Left kidney (tissue), 2 donors: ENCODE results near the gene SLC26A2. TPM values are rescaled to one million over a fixed set of nuclear protein-coding genes. Genes with fewer than 3 reads are reported as not detected.
"Not testable (repeated sequence)": the region's sequence is repeated elsewhere in the genome, so short reads cannot be mapped to it uniquely, and the experiment has no call there.

ENCODE experiments used
- DNase-seq: peaks from one replicate; pipeline ENCODE4 v3.0.0-alpha.2; 2013
- polyA plus RNA-seq: library from polyadenylated mRNA; unstranded; fragments of 120-200 nt; gene quantifications from one replicate; pipeline ENCODE4 v1.2.1, GENCODE V29; 2013; ENCODE audit not compliant: insufficient read length

Gene SLC26A2
- polyA plus RNA-seq, 1 donor = 22.8 TPM

DNA sequence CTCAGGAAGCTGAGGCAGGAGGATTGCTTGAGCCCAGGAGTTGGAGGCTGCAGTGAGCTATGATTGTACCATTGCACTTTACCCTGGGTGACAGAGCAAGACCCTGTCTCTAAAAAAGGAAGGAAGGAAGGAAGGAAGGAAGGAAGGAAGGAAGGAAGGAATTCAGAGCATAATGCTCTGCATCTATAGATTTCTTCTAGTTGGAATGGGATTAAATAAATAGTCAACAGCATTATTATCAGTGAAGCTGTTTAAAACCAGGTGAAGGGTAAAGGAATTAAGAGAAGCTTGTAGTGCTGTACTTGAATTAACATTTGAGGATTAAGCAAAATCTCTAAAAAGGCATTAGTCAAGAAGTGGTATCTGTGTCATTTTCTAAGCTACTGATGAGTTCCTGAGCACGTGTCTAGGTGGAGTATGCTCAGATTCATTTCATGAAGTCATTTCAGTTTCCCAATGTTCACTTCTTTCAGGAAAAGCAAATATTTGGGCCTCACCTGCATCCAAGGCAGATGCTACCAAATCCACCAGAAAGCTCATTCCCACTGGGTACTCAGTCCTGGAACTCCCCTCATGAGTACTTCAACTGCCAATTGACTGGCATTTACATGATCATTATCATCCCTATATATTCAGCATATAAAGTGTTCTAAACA lies 24.4 kb upstream of the SLC26A2 start:
- DNase-seq = no peak

GRCh38 chr5:149936700-149937091 lies 23.9 kb upstream of the SLC26A2 start:
- DNase-seq = no peak

DNA sequence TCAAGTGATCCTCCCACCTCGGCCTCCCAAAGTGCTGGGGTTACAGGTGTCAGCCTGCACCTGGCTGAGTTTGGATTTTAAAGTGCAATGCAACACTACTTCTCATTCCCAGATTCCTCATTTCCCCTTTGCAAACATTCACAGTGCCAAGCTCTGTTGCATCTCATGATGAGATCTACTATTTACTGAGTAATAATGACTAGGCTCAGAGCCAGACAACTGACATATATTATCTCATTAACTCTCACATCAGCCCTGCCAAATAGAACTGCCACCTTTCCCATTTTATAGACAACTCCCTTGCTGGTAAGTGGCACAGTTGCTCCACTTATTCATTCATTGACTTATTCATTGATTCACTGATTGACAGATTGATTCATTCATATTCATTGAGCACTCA lies 22.9 kb upstream of the SLC26A2 start:
- no peak for DNase-seq

DNA sequence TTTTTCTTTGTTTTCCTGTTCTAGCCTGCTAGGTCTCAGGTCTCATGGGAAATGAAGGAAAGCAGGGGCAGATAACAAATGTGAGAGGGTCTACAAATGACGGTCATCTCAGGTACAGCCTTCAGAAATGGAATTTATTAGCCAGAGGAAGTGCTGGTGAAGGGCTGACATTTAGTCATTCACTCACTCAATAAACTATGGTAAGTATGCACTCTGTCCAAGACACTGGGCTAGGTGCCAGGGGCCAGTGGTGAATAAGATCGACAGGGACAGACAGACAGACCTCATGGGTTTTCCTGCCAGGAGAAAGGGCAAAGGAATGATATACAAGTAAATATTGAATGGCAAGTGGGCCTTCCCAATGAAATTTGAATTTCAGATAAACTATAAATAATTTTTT lies 22.3 kb upstream of the SLC26A2 start:
- DNase-seq = no peak

- DNase-seq = no peak
Measured at GRCh38 chr5:149938791-149939358, 21.7 kb upstream of the SLC26A2 start.

- DNase-seq = no peak
Measured at GRCh38 chr5:149939546-149939945, 21.0 kb upstream of the SLC26A2 start.

GRCh38 chr5:149940077-149940574 lies 20.4 kb upstream of the SLC26A2 start:
- no peak for DNase-seq

GRCh38 chr5:149940941-149941644 lies 19.5 kb upstream of the SLC26A2 start:
- no peak for DNase-seq

DNA sequence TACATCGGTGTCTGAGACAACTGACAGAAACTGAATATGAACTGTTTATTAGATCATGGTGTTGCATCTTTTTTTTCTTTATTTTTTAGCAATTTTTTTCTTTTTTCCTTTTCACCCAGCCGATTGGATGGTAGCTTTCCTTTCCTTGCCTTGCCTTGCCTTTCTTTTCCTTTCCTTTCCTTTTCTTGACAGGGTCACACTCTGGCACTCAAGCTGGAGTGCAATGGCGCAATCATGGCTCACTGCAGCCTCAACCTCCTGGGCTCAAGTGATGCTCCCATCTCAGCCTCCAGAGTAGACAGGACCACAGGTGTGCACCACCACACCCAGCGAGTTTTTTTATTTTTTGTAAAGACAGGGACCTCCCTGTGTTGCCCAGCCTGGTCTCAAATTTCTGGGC lies 18.8 kb upstream of the SLC26A2 start:
- DNase-seq = no peak

DNA sequence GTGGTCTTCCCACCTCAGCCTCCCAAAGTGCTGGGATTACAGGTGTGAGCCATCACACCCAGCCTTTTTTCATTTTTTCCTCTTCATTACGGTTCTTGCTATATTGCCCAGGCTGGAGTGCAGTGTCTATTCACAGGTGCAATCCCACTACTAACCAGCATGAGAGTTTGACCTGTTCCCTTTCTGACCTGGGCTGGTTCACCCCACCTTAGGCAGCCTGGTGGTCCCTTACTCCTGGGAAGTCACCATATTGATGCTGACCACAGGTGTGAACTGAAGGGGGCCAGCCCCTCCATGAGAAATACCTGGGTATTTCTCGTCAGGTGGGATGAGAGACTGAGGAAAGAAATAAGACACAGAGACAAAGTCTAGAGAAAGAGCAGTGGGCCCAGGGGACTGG lies 18.4 kb upstream of the SLC26A2 start:
- DNase-seq = no peak

DNA sequence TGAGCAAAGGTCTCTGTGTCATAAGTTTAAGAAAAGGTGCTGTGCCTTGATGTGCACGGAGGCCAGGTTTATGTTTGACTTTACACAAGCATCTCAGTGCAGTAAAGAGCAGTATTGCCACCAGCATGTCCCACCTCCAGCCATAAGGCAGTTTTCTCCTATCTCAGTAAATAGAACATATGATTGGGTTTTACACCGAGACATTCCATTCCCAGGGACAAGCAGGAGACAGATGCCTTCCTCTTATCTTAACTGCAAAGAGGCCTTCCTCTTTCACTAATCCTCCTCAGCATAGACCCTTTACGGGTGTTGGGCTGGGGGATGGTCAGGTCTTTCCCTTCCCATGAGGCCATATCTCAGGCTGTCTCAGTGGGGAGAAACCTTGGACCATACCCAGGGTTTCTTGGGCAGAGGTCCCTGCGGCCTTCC lies 17.8 kb upstream of the SLC26A2 start:
- not testable (repeated sequence) for DNase-seq

DNA sequence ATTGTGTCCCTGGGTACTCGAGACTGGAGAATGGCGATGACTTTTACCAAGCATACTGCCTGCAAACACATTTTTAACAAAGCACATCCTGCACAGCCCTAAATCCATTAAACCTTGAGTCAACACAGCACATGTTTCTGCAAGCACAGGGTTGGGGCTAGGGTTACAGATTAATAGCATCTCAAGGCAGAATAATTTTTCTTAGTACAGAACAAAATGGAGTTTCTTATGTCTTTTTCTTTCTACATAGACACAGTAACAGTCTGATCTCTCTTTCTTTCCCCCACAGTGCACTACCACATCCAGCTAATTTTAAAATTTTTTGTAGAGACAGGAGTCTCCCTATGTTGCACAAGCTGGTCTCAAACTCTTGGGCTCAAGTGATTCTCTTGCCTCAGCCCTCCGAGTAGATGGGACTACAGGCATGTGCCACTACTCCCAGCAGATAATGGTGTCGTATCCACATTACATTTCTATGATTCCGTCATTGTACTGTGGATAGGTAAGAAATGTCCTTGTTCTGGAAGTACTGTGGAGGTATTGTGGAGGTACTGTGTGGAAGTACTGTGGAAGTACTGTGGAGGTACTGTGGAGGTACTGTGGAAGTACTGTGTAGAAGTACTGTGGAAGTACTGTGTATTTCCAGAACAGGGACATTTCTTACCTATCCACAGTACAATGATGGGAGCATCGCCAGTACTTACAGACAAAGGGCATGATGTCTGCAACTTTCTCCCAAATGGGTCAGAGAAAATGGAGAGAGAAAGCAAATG lies 17.2 kb upstream of the SLC26A2 start:
- DNase-seq = not testable (repeated sequence)

DNA sequence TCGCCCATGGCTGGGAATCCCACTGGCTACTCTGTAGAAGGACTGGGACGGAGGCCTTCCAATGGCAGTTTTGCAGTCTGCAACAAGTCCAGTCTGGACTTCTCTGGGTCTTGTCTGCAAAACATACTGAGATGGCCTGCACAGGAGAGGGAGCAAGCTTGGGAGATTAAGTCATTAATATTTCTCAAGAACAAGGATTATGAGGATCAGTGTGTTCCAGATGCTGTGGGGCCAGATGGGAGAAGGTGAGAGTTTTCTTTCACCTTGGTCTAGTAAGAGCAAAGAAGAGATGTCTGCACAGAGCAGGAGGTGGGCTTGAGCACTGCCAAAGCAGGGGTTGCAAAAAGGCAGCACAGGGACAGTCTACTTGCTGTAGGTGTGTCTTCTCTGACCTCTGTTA lies 15.9 kb upstream of the SLC26A2 start, which contains the start of gene PDE6A:
TSS of gene PDE6A (minus strand) at position 128 of the 400 bp plus-strand sequence. CDS start at position 8, 120 bp downstream.
- no peak for DNase-seq

GRCh38 chr5:149946118-149946517 lies 14.4 kb upstream of the SLC26A2 start:
- DNase-seq = no peak

DNA sequence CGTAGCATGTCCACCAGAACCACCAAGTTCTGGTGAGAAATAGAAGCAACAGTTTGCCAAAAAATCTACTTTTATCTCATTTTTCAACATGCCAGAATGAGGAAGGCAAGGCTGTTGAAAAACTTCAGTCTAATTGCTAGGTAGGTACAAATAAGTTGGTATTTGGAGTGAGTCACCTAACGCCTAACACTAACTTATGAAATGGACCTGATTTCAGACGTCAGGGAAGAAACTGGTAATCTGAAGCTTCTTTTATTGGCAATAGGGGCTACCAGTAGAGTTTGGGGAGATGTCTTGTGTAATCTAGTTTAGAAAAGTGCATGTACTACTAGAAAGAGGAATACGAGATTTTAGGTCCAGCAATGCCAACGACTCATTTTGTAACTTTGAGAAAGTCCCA lies 11.6 kb upstream of the SLC26A2 start:
- DNase-seq = no peak

DNA sequence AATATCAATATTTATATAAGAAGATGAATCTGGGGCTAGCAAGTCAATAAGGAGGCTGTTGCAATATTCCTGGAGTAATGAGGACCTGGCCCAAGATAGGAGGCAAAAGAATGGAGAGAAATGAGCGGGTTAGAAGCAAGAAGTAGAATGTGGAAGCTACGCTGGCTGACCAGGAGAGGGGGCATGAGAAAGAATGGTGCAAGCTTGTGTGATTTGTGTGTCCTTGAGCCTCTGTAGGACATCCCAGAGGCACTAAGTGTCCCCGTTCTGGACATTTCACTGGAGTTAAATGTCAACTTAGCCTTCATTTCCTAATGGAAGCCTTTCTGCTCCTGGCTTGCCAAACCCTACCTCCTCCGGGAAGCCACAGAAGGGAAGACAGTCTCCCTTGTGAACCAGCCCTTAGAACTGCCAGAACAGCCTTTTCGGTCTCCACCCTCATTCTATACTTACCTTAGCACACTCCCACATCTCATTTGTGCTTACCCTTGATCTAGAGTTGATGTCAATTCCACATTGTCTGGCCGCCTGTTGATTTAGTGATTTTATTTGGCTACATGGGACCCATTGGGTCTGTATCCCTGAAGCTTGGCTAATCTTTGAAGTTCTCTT lies 9.3 kb upstream of the SLC26A2 start:
- DNase-seq = no peak

- DNase-seq = no peak
Measured at GRCh38 chr5:149953436-149954121, 7.0 kb upstream of the SLC26A2 start.

DNA sequence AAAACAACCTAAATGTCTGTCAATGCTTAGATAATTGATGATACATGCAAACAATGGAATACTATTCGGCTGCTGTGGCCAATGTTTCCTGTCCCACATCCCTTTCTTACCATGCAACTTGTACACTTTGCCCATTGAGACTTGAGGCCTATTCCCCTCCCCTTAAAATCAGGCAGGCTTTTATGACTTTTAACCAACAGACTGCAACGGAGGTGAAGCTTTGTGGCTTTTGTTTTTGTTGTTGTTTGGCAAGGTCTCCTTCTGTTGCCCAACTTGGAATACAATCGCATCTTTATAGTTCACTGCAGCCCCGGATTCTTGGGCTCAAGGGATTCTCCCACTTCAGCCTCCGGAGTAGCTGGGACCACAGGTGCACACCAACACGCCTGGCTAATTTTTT lies 5.8 kb upstream of the SLC26A2 start:
- no peak for DNase-seq

DNA sequence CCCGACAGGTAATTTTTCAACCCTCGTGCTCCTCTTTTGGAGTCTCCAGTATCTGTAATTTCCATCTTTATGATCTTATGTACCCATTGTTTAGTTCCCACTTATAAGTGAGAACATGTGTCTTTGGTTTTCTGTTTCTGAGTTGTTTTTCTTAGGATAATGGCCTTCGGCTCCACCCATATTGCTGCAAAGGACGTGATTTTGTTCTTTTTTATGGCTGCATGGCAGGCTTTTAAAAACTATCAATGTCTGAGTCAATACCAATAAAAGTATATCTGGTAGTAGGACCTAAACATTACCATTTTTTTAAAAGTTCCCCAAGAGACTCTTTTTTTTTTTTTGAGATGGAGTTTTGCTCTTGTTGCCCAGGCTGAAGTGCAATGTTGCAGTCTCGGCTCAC lies 3.9 kb upstream of the SLC26A2 start:
- DNase-seq = no peak

GRCh38 chr5:149957855-149958254 lies 2.7 kb upstream of the SLC26A2 start:
- peak; percentile 51 for DNase-seq
